NCI-H2196 (cell line): Measurements from ENCODE around the gene HIVEP2.
A peak's percentile ranks its signal among the peaks of the same experiment; 100 is the strongest.

Experiments used
- DNase-seq: peaks from one replicate; lab custom pipeline; 2025; ENCODE audit not compliant: unreplicated experiment; lab: John Stamatoyannopoulos, UW

The HIVEP2 gene

DNA sequence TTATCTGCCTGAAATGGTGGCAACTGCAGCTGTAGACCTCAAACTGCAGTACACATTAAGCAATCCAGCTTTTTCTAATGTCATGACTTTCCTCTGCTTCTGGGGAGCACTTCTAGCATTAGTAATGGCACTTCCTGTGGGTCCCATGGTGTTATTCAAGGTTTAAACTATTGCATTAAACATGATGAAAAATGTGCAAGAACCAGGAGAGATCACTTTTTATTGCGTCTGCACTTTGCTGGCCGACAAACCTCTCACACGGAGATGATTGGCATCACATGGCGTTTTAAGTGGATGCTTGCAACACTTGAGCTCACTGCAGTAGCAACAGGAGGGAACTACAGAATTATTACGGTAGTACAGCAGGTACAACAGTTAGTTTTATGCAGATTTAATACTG, 148.4 kb downstream of the HIVEP2 start:
- peak; percentile 28 for DNase-seq

- DNase-seq: no peak
Observed at GRCh38 chr6:142796024-142796423, 149.0 kb downstream of the HIVEP2 start.

DNA sequence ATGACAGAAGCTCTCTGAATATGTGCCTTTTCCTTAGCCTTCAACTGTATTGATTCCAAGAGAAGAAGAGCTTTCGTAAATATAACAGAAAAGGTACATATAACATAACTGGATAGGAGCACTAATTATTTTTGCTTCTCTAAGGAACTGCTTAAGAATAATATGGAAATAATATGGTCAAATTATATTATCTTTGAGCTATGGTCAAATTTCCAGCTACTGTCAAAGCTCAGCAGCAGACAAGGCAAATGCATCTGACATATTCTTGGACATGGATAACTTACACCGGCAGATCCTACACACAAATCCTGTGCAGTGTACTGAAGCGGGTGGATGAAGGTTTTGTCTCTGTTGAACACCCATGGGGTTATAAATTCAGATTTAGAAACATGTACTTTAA, 150.6 kb downstream of the HIVEP2 start:
- DNase-seq: no peak

GRCh38 chr6:142790257-142790656, 154.7 kb downstream of the HIVEP2 start:
- no peak for DNase-seq

DNA sequence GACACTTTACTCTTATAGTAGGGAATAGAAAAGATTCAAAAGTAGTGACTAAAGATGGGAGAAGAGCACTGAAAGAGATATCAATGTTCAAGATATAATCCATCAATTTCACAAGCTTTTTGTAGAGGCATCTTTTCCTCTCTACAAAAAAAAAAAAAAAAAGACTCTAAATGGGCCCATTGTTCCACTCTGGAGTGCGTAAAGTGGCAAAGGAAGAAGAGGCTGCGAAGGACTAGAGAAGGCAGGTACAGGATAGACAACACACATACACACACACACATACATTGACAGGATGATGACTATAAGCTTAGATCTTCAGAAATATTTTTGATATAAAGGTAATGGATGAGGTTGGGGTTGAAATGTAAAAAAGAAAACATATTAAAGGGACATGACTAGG, 157.6 kb downstream of the HIVEP2 start:
- DNase-seq: no peak

DNA sequence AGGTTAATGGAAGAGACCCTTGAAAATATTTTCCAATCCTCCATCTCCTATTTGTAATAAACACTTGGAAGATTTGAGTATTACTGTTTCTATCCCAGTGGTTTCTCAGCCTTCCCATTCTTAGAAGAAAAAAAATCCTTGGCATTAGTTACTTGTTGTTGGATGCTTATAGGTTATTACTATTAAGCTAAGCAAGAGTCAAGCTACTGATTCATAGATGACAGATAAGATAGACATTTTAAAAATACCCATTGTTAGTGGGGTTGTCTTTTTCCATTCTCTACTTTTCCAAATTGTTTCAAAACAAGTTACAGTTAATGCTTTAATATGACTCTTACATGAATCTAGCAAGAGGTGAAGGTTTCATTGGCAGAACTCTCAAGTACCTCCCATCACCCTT, 158.5 kb downstream of the HIVEP2 start:
- DNase-seq: no peak

- DNase-seq: no peak
Observed at GRCh38 chr6:142784344-142784743, 160.6 kb downstream of the HIVEP2 start.

GRCh38 chr6:142783499-142783898, 161.5 kb downstream of the HIVEP2 start:
- DNase-seq: no peak

GRCh38 chr6:142781129-142781528, 163.8 kb downstream of the HIVEP2 start:
- no peak for DNase-seq

DNA sequence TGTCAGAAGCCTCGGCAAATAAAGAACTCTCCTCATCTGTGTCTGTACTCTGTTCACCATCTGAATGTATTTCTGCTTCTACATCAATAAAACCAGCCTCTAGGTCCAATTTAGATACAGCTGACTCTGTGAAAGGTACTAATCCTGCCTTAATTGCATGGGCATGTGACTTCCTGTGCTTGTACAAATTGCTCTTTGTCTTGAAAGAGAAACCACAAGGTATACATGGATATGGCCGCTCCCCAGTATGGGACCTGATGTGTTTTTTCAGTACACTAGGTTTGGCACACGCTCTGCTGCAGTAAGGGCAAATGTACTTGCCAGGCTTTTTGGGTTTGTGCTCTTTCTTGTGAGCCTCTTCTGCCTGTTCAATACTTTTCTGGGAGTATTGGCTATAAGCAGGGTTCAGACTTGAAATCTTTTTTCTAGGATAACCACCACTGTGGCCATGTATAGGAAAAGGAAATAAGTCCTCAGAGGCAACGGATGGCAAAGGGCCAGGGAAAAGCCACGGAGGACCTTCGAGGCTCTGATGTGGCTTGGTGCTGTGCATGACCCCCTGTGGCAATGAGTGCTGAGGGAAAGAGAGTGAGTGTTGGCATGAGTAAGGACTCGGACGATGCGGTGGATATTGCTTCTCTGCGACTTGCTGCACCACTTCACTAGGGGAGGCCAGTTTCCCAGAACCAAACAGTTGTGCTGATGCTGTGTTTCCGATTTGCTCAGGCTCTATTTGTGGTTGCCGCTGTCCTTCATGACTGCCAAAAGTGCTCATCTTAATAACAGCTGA, 170.9 kb downstream of the HIVEP2 start:
- no peak for DNase-seq

GRCh38 chr6:142773324-142773723, 171.7 kb downstream of the HIVEP2 start:
- DNase-seq: no peak

DNA sequence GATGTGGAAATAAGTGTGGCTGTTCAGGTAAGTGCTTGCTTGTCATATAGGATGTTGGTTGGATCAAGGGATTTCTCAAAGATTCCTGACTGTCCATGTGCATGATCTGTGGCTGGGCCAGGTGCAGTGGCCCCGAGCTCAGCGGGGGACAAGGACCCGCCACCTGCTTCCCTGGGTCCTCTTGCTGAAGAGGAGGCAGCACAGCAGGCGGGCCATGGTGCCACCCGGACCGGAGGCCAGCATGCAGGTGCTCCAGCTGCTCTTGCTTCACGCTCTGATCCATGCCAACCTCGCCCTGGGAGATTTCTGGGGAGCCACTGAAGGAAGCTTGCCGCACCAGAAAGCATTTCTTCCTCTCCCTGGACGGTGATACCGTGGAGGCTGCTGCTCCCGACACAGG, 173.8 kb downstream of the HIVEP2 start:
- DNase-seq: no peak

GRCh38 chr6:142765306-142765705, 179.7 kb downstream of the HIVEP2 start:
- no peak for DNase-seq

DNA sequence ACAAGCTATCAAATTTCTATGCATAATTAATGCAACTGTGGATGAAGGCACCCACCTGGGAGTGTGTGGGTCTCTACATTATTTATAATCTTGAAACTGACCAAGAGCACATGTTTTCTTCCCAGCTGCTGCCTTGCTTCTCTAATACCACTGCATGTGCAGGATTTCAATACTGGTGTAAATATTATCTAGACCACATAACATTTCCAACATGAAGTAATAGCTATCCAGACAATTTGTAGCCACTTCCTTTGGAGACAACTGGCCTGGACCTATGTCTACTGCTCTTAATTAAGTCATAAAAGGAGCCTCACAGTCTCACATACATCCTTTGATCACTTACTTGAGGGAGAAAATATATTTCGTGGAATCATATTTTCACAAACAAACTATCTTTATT, 180.7 kb downstream of the HIVEP2 start:
- DNase-seq: no peak

- no peak for DNase-seq
Observed at GRCh38 chr6:142763205-142763604, 181.8 kb downstream of the HIVEP2 start.

DNA sequence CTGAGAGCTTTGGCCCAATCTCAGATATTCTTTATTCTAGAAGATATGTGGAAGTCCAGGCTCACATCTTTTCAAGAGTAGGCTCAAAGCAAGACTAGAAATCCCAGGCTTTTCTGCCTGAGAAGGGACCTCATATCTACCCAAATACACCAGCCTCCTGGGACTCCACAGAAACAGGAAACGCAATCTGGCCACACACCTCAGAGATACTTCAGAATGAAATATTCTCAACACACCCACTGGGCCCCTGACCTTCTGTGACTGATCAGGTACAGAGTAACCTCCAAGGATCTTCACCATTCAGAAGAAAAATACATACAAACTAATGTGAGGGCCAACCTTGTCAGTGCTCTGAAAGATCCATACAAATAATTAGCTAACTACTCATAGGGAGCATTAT, 183.2 kb downstream of the HIVEP2 start:
- no peak for DNase-seq

DNA sequence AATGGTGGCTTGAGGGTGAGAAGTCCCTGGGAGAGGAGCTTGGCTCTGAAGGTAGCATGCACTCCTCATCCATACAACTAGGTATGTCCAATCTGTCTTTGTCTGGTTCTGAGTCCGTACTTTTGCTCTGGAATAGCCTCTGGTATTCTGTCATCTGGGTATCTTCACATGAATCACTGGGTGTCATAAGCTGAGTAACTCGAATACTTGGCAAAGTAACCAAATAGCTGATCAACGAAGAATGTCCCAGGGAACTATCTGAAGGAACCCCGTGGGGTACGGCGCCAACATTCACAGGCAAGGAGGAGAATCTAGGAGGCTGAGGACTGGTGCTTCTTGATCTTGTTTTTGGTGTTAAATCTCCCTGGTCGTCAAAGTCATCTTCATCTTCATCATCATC, 184.8 kb downstream of the HIVEP2 start:
- no peak for DNase-seq

- DNase-seq: no peak
Observed at GRCh38 chr6:142758629-142759025, 186.3 kb downstream of the HIVEP2 start.

GRCh38 chr6:142757852-142758628, 186.9 kb downstream of the HIVEP2 start:
- no peak for DNase-seq

DNA sequence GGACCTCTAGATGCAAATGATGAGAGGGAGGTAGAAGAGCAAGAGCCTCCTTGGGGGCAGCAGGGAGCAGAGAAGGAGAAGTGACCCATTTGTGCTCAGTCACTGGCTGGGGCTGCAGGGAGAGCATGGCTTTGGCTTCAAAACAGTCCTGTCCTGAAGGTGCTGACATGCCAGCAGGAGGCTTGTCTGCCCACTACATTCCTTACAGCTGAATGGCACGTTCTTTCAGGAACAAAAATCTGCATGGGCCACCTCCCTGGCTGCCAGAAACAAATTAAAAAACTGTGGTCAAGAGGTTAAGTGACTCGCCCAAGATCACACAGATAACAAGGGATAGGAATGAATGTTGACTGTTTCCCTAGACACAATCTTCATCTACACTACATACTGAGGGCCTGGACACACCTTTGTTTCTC, 188.8 kb downstream of the HIVEP2 start:
- DNase-seq: no peak

GRCh38 chr6:142753196-142753595, 191.8 kb downstream of the HIVEP2 start:
- no peak for DNase-seq

GRCh38 chr6:142752348-142752747, 192.6 kb downstream of the HIVEP2 start:
- no peak for DNase-seq
